DOHH2 (cell line): Measurements from ENCODE around the gene NFKBIL1.

Source experiments
- H3F3A ChIP-seq: fragments of 200-600 bp; sonication (generic), shearing (Covaris generic); 2 replicates; pipeline ENCODE4 v1.6.0; 2016; ENCODE audit warnings: antibody characterized with exemption, mild to moderate bottlenecking; ENCODE audit not compliant: control insufficient read depth, insufficient read depth
- H3K27ac ChIP-seq: fragments of 200-600 bp; sonication (generic); 2 replicates; pipeline ENCODE4 v1.5.1; 2014; ENCODE audit warnings: low read depth, mild to moderate bottlenecking, low read length, moderate library complexity
- H3K27me3 ChIP-seq: fragments of 200-600 bp; sonication (generic); 2 replicates; pipeline ENCODE4 v1.6.1; 2014; ENCODE audit warnings: mild to moderate bottlenecking, low read length, mixed read lengths; ENCODE audit not compliant: control insufficient read depth
- H3K36me3 ChIP-seq: fragments of 200-600 bp; sonication (generic); 2 replicates; pipeline ENCODE4 v1.6.1; 2014; ENCODE audit warnings: mild to moderate bottlenecking, low read length, moderate library complexity, mixed read lengths; ENCODE audit not compliant: control insufficient read depth
- H3K4me1 ChIP-seq: fragments of 200-600 bp; sonication (generic); 2 replicates; pipeline ENCODE4 v1.6.1; 2014; ENCODE audit warnings: mild to moderate bottlenecking, low read length, mixed read lengths; ENCODE audit not compliant: control insufficient read depth
- H3K4me2 ChIP-seq: fragments of 200-600 bp; sonication (generic); 2 replicates; pipeline ENCODE4 v1.6.0; 2014; ENCODE audit warnings: mild to moderate bottlenecking, low read length, moderate library complexity
- H3K4me3 ChIP-seq: fragments of 200-600 bp; sonication (generic); 2 replicates; pipeline ENCODE4 v1.5.1; 2014; ENCODE audit warnings: mild to moderate bottlenecking, low read length, mixed read lengths
- H3K79me2 ChIP-seq: fragments of 200-600 bp; sonication (generic); 2 replicates; pipeline ENCODE4 v1.6.1; 2014; ENCODE audit warnings: mild to moderate bottlenecking, low read length, mixed read lengths; ENCODE audit not compliant: control insufficient read depth
- H3K9me2 ChIP-seq: fragments of 200-600 bp; sonication (generic); replicated peaks from 2 replicates; pipeline ENCODE4 v1.6.1; 2014; ENCODE audit warnings: mild to moderate bottlenecking, low read length, mixed read lengths; ENCODE audit not compliant: control insufficient read depth
- H3K9me3 ChIP-seq: fragments of 200-600 bp; sonication (generic); 2 replicates; pipeline ENCODE4 v1.6.1; 2014; ENCODE audit warnings: antibody characterized with exemption, low read length, mixed read lengths; ENCODE audit not compliant: control insufficient read depth, insufficient read depth
- H4K20me1 ChIP-seq: fragments of 200-600 bp; sonication (generic); 2 replicates; pipeline ENCODE4 v1.6.0; 2014; ENCODE audit warnings: low read depth, mild to moderate bottlenecking, antibody characterized with exemption, low read length, moderate library complexity; ENCODE audit not compliant: control insufficient read depth, insufficient read depth
- CTCF ChIP-seq: fragments of 200-600 bp; sonication (generic); IDR thresholded peaks from one replicate; pipeline ENCODE4 v1.5.1; 2014; ENCODE audit warnings: antibody characterized with exemption, mild to moderate bottlenecking, low read depth, low read length; ENCODE audit not compliant: poor library complexity, severe bottlenecking
- EZH2phosphoT487 ChIP-seq: fragments of 200-600 bp; sonication (generic); IDR thresholded peaks from 2 replicates; pipeline ENCODE4 v1.6.1; 2017; ENCODE audit warnings: borderline replicate concordance, mild to moderate bottlenecking, antibody characterized with exemption, low read length, moderate library complexity, mixed read lengths

NFKBIL1 gene

GRCh38 chr6:31545291-31545690 is 2.1 kb upstream of the NFKBIL1 start:
- Histone ChIP-seq H3K4me1 (peaks cover 62% of the 10 kb centered on the region), H3K27me3 (no peaks in the 10 kb centered on the region), H3K9me3 (no peaks in the 10 kb centered on the region), H3F3A (peaks cover 22% of the 10 kb centered on the region), H3K27ac (no peak overlapping the region), H3K79me2 (peaks cover 44% of the 10 kb centered on the region), H3K4me2 (peak overlapping the region; percentile 6; the same call in 1 of the 2 replicates), H3K4me3 (no peak overlapping the region), H3K36me3 (peaks cover 38% of the 10 kb centered on the region), H4K20me1 (peaks cover 7% of the 10 kb centered on the region; the same call in 1 of the 2 replicates), H3K9me2 (no peaks in the 10 kb centered on the region)
- TF ChIP-seq CTCF = no peak
- no peak for TF ChIP-seq EZH2phosphoT487

GRCh38 chr6:31546339-31546957 is 960 bp upstream of the NFKBIL1 start, which contains the start of gene ATP6V1G2:
Gene ATP6V1G2 (minus strand): TSS chr6:31546608. CDS start chr6:31546559, 49 bp downstream.
- no peaks in the 10 kb centered on the region for H3K27me3 ChIP-seq
- TF ChIP-seq CTCF = peak; percentile 99
- no peak for TF ChIP-seq EZH2phosphoT487
- H4K20me1 ChIP-seq = no peaks in the 10 kb centered on the region
- H3K4me2 ChIP-seq = peak within 1 kb of the TSS; percentile 95
- peaks cover 31% of the 10 kb centered on the region for H3K36me3 ChIP-seq
- H3K79me2 ChIP-seq = peaks cover 33% of the 10 kb centered on the region
- H3K4me1 ChIP-seq = peaks cover 65% of the 10 kb centered on the region
- H3F3A ChIP-seq = peaks cover 22% of the 10 kb centered on the region
- peak within 1 kb of the TSS; percentile 81 for H3K4me3 ChIP-seq
- no peaks in the 10 kb centered on the region for H3K9me2 ChIP-seq
- no peaks in the 10 kb centered on the region for H3K9me3 ChIP-seq
- H3K27ac ChIP-seq = peak within 1 kb of the TSS; percentile 65

GRCh38 chr6:31547727-31548543 is 527 bp downstream of the NFKBIL1 start:
- H3K27ac ChIP-seq = peak overlapping the region; percentile 65
- H3K9me3 ChIP-seq = no peaks in the 10 kb centered on the region
- H3F3A ChIP-seq = peaks cover 22% of the 10 kb centered on the region
- H3K9me2 ChIP-seq = no peaks in the 10 kb centered on the region
- H3K36me3 ChIP-seq = peaks cover 18% of the 10 kb centered on the region
- H3K79me2 ChIP-seq = peaks cover 18% of the 10 kb centered on the region
- H3K27me3 ChIP-seq = no peaks in the 10 kb centered on the region
- TF ChIP-seq CTCF (no peak), EZH2phosphoT487 (no peak)
- H4K20me1 ChIP-seq = no peaks in the 10 kb centered on the region
- peaks cover 62% of the 10 kb centered on the region for H3K4me1 ChIP-seq
- peak overlapping the region; percentile 95 for H3K4me2 ChIP-seq
- H3K4me3 ChIP-seq = peak overlapping the region; percentile 81
